ENCODE results near the gene TFAP2C. TPM values are rescaled to one million over a fixed set of nuclear protein-coding genes. Genes with fewer than 3 reads are reported as not detected.
"Not testable (repeated sequence)": the region's sequence is repeated elsewhere in the genome, so short reads cannot be mapped to it uniquely, and the experiment has no call there.

The TFAP2C gene
- total RNA-seq, 3 donors from 2014 or later = 1.8 to 66.9 (median 24.9) TPM

- Histone ChIP-seq H3K9me3 (no peaks in the 10 kb centered on the region), H3K36me3 (peaks cover 3% of the 10 kb centered on the region), H3K4me1 (no peaks in the 10 kb centered on the region), H3K27me3 (no peaks in the 10 kb centered on the region), H3K27ac (peak overlapping the region; percentile 74 to 80), H3K4me3 (peak overlapping the region in 2 of 3 donors; percentile 3 to 39)
- no peak for DNase-seq (ENCODE audit: low spot score in 2 of 2)
- TF ChIP-seq POLR2AphosphoS5 (IDR thresholded peaks at IDR 0.05) (no peak), CTCF (IDR thresholded peaks at IDR 0.05) (no peak), POLR2A (IDR thresholded peaks at IDR 0.05) (no peak)
- intact Hi-C loops (cut with DNase I; ENCODE audit: low total_unique reads) = no loop called here
These were observed 8.5 kb downstream of the TFAP2C start for GRCh38 chr20:56637576-56637975.

- no peaks in the 10 kb centered on the region for H3K27me3 ChIP-seq
- intact Hi-C loops (cut with DNase I; ENCODE audit: low total_unique reads) = loop anchor here (10.0 kb wide), 1 partner anchor 158 kb away; no protein-coding TSS in a partner anchor
- no peaks in the 10 kb centered on the region for H3K4me1 ChIP-seq
- H3K27ac ChIP-seq = no peak overlapping the region
- no peak overlapping the region for H3K4me3 ChIP-seq
- no peak for DNase-seq (ENCODE audit: low spot score in 2 of 2)
- no peaks in the 10 kb centered on the region for H3K36me3 ChIP-seq
- TF ChIP-seq POLR2AphosphoS5 (IDR thresholded peaks at IDR 0.05) (no peak), POLR2A (IDR thresholded peaks at IDR 0.05) (no peak), CTCF (IDR thresholded peaks at IDR 0.05) (no peak)
- no peaks in the 10 kb centered on the region for H3K9me3 ChIP-seq
These were observed 17.5 kb downstream of the TFAP2C start for GRCh38 chr20:56646599-56646998.

GRCh38 chr20:56653211-56653610 is 24.1 kb downstream of the TFAP2C start:
- no peaks in the 10 kb centered on the region for H3K4me1 ChIP-seq
- H3K4me3 ChIP-seq = no peak overlapping the region
- DNase-seq (ENCODE audit: low spot score in 2 of 2) = no peak
- H3K36me3 ChIP-seq = no peaks in the 10 kb centered on the region
- TF ChIP-seq CTCF (IDR thresholded peaks at IDR 0.05) (no peak), POLR2A (IDR thresholded peaks at IDR 0.05) (no peak), POLR2AphosphoS5 (IDR thresholded peaks at IDR 0.05) (no peak)
- no peaks in the 10 kb centered on the region for H3K9me3 ChIP-seq
- no peaks in the 10 kb centered on the region for H3K27me3 ChIP-seq
- intact Hi-C loops (cut with DNase I; ENCODE audit: low total_unique reads) = loop anchor here (10.0 kb wide), 1 partner anchor 1898 kb away; no protein-coding TSS in a partner anchor
- H3K27ac ChIP-seq = no peak overlapping the region

- no peaks in the 10 kb centered on the region for H3K4me1 ChIP-seq
- H3K27me3 ChIP-seq = no peaks in the 10 kb centered on the region
- H3K9me3 ChIP-seq = no peaks in the 10 kb centered on the region
- no peak for DNase-seq (ENCODE audit: low spot score in 2 of 2)
- H3K36me3 ChIP-seq = no peaks in the 10 kb centered on the region
- intact Hi-C loops (cut with DNase I; ENCODE audit: low total_unique reads) = loop anchor here (10.0 kb wide), 1 partner anchor 1902 kb away; no protein-coding TSS in a partner anchor
- no peak for TF ChIP-seq CTCF (IDR thresholded peaks at IDR 0.05)
- no peak for TF ChIP-seq POLR2AphosphoS5 (IDR thresholded peaks at IDR 0.05)
- no peak for TF ChIP-seq POLR2A (IDR thresholded peaks at IDR 0.05)
- H3K27ac ChIP-seq = no peak overlapping the region
- no peak overlapping the region for H3K4me3 ChIP-seq
These were observed 27.5 kb downstream of the TFAP2C start for GRCh38 chr20:56656632-56657031.

- Histone ChIP-seq H3K27ac (no peak overlapping the region), H3K4me3 (no peak overlapping the region), H3K9me3 (no peaks in the 10 kb centered on the region), H3K27me3 (no peaks in the 10 kb centered on the region), H3K36me3 (no peaks in the 10 kb centered on the region), H3K4me1 (no peaks in the 10 kb centered on the region)
- TF ChIP-seq POLR2A (IDR thresholded peaks at IDR 0.05) (no peak), CTCF (IDR thresholded peaks at IDR 0.05) (no peak), POLR2AphosphoS5 (IDR thresholded peaks at IDR 0.05) (no peak)
- intact Hi-C loops (cut with DNase I; ENCODE audit: low total_unique reads) = loop anchor here (10.0 kb wide), 1 partner anchor 1903 kb away; no protein-coding TSS in a partner anchor
- DNase-seq (ENCODE audit: low spot score in 2 of 2) = peak in 1 of 2 donors; percentile 59
These were observed 28.8 kb downstream of the TFAP2C start for GRCh38 chr20:56657879-56658278.

- DNase-seq (ENCODE audit: low spot score in 2 of 2); H3K4me1 ChIP-seq; H3K27me3 ChIP-seq; H3K4me3 ChIP-seq; H3K36me3 ChIP-seq; H3K27ac ChIP-seq; H3K9me3 ChIP-seq: not testable (repeated sequence)
- intact Hi-C loops (cut with DNase I; ENCODE audit: low total_unique reads) = loop anchor here (10.0 kb wide), 1 partner anchor 1904 kb away; no protein-coding TSS in a partner anchor
These were observed 29.3 kb downstream of the TFAP2C start for GRCh38 chr20:56658341-56658947.

All from breast epithelium (tissue), 4 donors.